GM18526 (cell line): ENCODE data around the gene UBE2M.

ENCODE experiments used
- POLR2A ChIP-seq: IDR thresholded peaks from 3 replicates; pipeline ENCODE4 v1.6.1; 2011; ENCODE audit not compliant: insufficient read length; ENCODE audit errors: extremely low read depth

UBE2M gene

GRCh38 chr19:58572026-58572817 lies 13.8 kb upstream of the UBE2M start:
- no peak for TF ChIP-seq POLR2A

GRCh38 chr19:58571575-58571947 lies 13.2 kb upstream of the UBE2M start:
- no peak for TF ChIP-seq POLR2A

GRCh38 chr19:58570770-58571574 lies 12.6 kb upstream of the UBE2M start:
- TF ChIP-seq POLR2A = no peak

- no peak for TF ChIP-seq POLR2A
Observed at GRCh38 chr19:58569943-58570670, 11.7 kb upstream of the UBE2M start.

- TF ChIP-seq POLR2A = no peak
Observed at GRCh38 chr19:58569191-58569942, 11.0 kb upstream of the UBE2M start.

- no peak for TF ChIP-seq POLR2A
Observed at GRCh38 chr19:58568453-58569130, 10.2 kb upstream of the UBE2M start.

- no peak for TF ChIP-seq POLR2A
Observed at GRCh38 chr19:58566989-58567388, 8.6 kb upstream of the UBE2M start.

- TF ChIP-seq POLR2A = no peak
Observed at GRCh38 chr19:58563823-58564222, 5.4 kb upstream of the UBE2M start.

GRCh38 chr19:58563034-58563573 lies 4.7 kb upstream of the UBE2M start:
- peak; percentile 9 for TF ChIP-seq POLR2A

- no peak for TF ChIP-seq POLR2A
Observed at GRCh38 chr19:58562122-58563033, 4.0 kb upstream of the UBE2M start.

- no peak for TF ChIP-seq POLR2A
Observed at GRCh38 chr19:58561373-58562121, 3.1 kb upstream of the UBE2M start.

- no peak for TF ChIP-seq POLR2A
Observed at GRCh38 chr19:58560921-58561320, 2.5 kb upstream of the UBE2M start.
